GM23248 (cell line): Measurements from ENCODE around the gene CFAP74.

Experiments
- EZH2 ChIP-seq: fragments of 200-600 bp; sonication (generic); IDR thresholded peaks from 2 replicates; pipeline ENCODE4 v1.6.1; 2018; ENCODE audit warnings: antibody characterized with exemption, mild to moderate bottlenecking; ENCODE audit not compliant: insufficient read depth, poor library complexity, severe bottlenecking
- EZH2phosphoT487 ChIP-seq: fragments of 200-600 bp; sonication (generic); IDR thresholded peaks from 2 replicates; pipeline ENCODE4 v1.6.1; 2018; ENCODE audit warnings: antibody characterized with exemption, moderate library complexity, mild to moderate bottlenecking, low read depth; ENCODE audit not compliant: insufficient read depth

DNA sequence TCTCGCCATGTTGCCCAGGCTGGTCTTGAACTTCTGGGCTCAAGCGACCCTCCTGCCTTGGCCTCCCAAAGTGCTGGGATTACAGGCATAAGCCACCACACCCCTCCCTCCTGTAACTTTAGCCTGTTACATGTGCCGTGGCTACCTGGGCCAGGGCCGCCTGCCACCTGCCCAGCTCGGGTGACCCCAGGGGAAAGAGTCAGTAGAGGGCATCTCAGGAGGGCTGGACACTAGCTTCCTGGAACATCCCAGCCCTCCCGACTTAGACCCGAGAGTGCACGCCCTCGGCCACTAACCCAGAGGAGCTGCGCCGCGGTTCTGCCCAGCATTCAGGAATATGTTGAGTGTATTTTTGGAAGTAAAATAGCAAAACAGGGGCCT is 44.1 kb downstream of the CFAP74 start:
- TF ChIP-seq EZH2 = no peak
- TF ChIP-seq EZH2phosphoT487 = no peak
